Right ventricle myocardium inferior (tissue), 1 donor: ENCODE data around the gene RERE. TPM values are rescaled to one million over a fixed set of nuclear protein-coding genes. Genes with fewer than 3 reads are reported as not detected.

Experiments used
- ATAC-seq: fragments of 200-7000 bp; cut with Tn5 transposase; one replicate; pipeline ENCODE4 v1.9.1; 2020; ENCODE audit warnings: mild to moderate bottlenecking, moderate library complexity
- DNase-seq: peaks from one replicate; pipeline ENCODE4 v3.0.0; 2021; ENCODE audit errors: missing footprints
- intact Hi-C: fragments of 100-400 bp; cut with DNase I; formaldehyde crosslinking; loops from one replicate; pipeline ENCODE4 v1.11.0; 2022
- total RNA-seq: library from RNA; stranded (reverse); fragmentation: NEBNext Ultra II Directional; extraction: Animal tissue kit (Norgen Biotek cat#: 25700); gene quantifications from one replicate; pipeline ENCODE4 v1.2.1, GENCODE V29; 2021
- donor health status: DM: no; HTN: yes; CAD: no; lungs with severe emphysema.

Gene RERE
- total RNA-seq, 1 donor from 2014 or later: 133 TPM

DNA sequence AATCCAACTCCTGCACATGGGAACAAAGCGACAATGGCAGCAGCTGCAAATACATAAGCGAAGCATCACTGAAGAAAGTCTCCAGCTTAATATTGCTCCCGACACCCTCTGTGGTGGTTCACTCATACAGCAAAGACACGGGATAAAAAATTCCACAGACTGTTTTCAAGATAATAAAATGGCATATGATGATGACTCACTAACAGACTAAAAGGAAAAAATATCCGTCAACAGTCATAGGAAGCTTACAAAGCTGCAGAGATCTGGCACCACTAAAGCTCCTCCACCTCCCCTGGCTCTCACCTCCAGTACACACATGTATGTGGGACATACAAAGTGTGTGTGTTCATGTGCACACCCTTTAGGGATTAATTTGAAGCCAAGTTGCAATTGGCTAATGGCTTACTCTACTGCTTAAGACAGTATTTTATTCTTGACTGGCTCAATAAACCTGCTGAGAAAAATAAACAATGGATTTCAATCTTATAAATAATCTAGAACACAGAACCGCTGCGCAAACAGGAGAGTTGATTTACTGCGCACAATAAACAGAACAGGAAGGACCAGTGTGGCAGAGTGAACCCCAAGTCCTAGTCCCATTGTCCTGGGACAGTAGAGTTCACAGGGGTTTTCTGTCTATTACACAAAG, 405.1 kb downstream of the RERE start:
- intact Hi-C loops: no loop called here
- DNase-seq (no peak), ATAC-seq (peak; percentile 43)

DNA sequence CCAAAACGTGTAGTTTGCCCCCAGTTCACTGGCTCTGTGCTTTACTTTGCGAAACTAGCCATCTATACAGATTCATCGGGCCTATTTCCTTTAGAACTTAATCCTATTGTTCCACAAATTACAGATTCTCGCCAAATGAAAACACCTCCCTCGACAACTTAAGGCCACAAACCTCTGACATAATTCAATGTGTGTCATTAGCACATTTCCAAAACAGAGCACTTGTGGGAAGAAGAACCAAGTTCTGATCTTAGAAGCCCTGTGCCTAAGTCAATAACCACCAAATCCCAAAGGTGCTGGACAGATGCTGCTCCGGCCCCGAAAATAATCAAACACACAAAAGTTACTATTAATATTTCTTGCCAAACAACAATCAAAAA, 405.6 kb downstream of the RERE start:
- DNase-seq (no peak), ATAC-seq (no peak)
- intact Hi-C loops: no loop called here

DNA sequence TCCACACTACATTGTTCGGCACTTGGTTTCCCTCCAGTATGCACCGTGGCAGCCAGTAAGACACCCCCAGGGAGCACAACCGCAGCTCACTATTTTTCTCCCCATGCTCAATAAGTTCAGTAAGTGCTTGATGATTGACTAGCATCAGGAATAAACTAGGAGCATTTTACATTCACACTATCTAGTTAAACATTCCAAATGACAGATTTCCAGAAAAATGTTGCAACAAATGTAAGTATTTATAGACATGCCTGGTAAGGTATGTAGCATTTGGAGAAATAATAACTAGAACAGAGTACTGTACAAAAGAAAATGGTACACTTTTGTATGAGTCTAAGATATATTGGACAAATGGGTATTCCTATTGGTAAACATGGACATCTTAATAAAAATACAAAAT, 406.6 kb downstream of the RERE start:
- DNase-seq (no peak), ATAC-seq (no peak)
- intact Hi-C loops: no loop called here

DNA sequence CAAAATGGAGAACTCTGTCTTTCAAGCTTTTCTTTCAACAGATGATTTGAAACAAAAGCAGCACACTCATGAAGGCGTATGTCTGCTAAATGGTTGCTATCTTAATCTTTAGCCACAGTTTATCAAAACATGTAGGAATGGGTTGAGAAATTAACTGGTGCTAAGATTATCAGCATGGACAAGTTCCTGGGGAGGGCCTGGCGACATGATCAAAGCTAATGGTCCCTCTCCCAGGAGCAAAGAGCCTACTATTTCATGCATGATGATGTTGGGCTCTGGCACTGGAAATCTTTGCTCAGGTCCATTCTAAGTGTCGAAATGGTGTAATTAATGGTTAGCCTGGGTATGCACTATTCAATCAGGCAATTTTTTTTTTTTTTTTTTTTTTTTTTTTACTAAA, 407.8 kb downstream of the RERE start:
- intact Hi-C loops: loop anchor here (5.0 kb wide), 1 partner anchor 37 kb away; no protein-coding TSS in a partner anchor
- DNase-seq (no peak), ATAC-seq (no peak)

DNA sequence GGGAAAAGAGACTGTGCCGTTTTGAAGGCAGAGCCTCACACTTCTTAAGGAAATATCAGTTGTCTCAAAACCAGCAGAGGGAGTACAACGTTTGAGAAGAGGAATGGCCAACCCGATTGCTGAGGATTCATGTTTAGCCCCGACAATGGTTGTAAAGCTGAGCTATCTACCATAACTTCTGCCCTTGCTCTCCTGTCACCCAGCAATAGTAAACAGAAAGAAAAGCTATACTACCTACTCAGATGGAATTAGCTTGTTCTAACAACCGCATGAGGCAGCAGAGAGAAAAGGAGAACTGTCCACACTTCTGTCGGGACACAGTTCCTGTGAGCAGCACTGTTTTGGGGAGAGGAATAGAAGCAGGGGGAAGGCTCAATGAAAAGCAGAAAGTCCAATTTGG, 408.3 kb downstream of the RERE start:
- ATAC-seq (peak; percentile 59), DNase-seq (no peak)
- intact Hi-C loops: loop anchor here (5.0 kb wide), 1 partner anchor 37 kb away; no protein-coding TSS in a partner anchor

DNA sequence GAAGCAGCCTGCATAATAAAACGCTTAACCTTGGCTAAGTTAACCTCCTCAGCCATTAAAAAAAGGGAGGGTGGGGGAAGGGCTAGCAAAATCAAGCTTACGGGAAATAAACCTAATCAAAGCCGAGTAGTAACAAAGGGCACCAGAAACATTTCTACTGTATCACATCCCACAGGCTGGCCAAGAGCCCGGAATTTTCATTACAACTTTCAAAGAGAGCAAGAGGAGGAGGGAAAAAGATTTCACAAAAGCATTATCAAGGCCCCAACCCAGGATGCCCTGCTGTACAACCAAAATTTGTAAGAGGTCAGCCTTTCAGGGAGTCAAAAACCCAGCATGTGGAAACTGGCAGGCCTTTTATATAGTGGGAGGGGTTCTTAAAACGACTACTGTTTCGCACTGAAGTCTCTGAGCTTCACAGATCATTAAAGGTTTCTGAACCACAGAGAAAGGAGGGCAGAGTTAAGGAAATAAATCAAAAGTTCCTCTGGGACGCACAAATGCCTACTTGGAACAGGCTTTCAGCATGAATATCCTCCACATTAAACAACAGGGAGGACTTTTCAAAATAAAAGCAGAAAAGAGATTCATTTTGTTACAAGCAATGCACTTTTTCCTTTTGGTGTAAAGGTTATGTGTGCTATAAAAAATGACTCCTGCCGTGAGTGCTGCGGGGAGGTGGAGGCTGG, 409.1 kb downstream of the RERE start:
- ATAC-seq: peak; percentile 78
- intact Hi-C loops: loop anchor here (1.0 to 5.0 kb wide), 2 partner anchors 11 to 36 kb away; no protein-coding TSS in a partner anchor
- DNase-seq: no peak

DNA sequence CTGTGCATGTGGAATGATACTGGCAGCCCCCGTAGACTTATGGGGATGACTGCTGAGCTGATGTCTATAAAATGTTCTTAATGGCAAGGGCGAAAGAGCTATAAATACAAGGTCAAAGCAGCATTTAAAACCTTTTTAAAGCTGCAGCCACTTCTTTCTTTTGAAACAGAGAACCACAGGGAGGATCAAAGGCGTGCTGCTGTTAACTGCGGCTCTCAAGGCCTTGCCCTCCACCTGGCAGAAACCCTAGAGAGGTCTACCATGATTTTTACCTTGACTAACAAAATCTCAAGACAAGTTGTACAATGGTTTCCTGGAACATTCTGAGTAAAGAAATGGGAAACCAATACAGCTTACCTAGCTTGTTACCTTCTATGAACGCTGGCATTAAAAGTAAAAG, 409.8 kb downstream of the RERE start:
- ATAC-seq: no peak
- intact Hi-C loops: loop anchor here (1.0 to 5.0 kb wide), 2 partner anchors 10 to 35 kb away; no protein-coding TSS in a partner anchor
- DNase-seq: no peak

DNA sequence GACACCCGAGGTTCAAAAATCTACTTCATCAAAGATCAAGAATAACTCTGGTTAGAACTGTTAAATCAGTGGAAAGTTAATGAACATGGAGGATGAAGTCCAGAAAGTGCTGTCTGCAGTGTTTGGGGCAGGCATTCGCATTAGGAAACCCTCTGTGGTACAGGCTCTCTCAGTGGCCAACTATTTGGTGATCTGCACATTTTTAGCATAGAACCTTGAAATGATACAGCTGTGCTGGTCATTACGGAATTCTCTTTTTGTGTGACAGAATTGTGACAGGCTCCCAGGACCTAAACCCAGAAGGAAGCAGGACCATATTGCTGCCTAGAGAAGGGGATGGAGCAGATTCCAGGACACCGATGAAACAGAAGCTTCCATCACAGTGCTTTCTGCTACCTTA, 410.5 kb downstream of the RERE start:
- ATAC-seq: no peak
- no peak for DNase-seq
- intact Hi-C loops: loop anchor here (5.0 kb wide), 1 partner anchor 35 kb away; no protein-coding TSS in a partner anchor

DNA sequence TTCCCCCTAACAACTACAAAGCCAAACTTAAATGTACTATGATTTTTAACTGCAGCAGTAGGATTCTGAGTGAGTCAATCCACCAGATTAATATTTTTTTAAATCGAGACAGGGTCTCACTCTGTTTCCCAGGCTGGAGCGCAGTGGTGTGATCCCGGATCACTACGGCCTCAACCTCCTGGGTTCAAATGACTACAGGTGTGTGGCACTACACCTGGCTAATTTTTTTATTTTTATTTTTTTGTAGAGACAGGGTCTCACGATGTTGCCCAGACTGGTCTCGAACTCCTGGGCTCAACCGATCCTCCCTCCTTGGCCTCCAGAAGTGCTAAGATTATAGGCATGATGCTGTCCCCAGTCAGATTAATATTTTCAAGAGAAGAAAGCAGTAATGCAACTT, 411.4 kb downstream of the RERE start:
- ATAC-seq (no peak), DNase-seq (no peak)
- intact Hi-C loops: loop anchor here (5.0 kb wide), 1 partner anchor 34 kb away; no protein-coding TSS in a partner anchor

DNA sequence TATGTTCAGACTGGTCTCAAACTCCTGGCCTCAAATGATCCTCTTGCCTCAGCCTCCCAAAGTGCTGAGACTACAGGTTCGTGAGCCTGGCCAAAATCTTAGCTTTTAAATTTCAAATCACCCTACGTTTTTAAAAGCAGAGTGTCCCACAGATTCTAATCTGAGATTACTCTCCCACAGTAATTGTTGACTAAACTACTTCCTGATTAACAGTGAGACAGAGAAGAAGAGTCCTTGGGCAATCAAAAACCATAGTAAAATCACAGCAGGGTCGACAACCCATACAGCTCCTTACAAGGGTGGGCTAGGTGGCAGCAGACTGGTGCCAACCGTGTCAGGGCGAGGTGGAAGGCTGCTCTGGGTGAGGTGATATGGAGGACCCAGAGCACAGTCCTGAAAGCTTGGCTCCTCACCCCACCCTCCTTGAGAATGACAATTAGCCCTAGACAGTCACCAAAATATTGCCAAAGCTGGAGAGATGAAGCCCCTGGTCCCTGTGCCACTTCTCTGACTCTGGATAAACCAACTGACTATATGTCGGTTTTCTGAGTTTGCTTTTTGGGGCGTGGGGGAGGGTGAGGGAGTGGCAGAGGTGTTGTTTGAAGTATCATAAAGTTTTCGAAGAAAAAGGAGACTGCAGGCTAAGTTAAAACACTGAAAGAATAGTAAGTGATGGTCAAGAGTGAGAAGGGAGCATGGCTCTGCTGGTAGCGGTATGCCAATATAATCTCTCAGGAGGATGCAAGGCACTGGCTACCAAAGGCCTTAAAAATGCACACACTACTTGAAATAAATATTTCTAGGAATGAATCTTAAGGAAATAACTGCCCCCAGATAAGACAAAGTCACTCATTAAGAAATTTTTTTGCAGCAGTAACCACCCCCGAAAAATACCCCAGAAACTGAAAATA, 412.7 kb downstream of the RERE start:
- ATAC-seq (no peak), DNase-seq (no peak)
- intact Hi-C loops: loop anchor here (5.0 kb wide), 1 partner anchor 32 kb away; no protein-coding TSS in a partner anchor

DNA sequence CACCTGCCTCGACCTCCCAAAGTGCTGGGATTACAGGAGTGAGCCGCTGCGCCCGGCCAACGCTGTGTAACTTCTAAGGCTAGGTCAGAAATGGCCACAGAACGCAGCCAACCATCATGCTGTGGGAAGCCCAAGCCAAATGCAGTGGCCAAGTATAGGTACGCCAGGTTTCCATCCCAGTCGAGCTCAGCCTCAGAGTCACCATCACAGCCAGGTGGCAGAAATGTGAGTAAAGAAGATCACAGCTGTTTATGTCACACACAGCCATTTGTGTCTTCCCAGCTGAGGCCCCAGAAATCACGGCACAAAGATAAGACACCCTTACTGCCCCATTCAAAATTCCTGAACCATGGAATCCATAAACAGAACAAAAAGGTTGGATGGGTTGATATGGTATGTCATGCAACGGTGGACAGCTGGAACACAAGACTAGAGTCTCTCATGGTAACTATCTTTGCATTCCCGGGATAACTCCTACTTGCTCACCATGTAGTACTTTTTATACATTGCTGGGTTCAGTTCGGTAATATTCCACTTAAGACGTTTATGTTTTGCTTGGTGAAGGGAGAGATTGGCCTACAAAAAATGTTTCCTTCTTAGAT, 415.2 kb downstream of the RERE start:
- no peak for DNase-seq
- intact Hi-C loops: no loop called here
- ATAC-seq: peak; percentile 19

DNA sequence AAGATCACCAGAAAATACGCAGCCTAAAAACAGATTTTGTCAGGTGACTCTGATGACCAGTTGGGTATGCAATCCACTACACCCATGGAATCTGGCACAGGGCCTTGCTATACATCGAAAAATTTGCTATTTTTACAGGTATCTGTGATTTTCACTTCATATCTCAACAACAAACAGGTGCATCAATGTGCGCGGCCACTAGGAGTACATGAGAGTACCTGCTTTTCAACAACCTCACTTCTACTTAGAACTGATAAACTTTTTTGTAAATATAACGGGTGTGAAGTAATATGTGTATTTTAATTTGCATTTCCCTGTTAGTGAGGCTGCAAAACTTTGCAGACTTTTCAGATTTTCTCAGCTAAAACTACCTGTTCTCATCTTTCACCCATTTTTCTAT, 418.8 kb downstream of the RERE start:
- intact Hi-C loops: no loop called here
- DNase-seq: no peak

DNA sequence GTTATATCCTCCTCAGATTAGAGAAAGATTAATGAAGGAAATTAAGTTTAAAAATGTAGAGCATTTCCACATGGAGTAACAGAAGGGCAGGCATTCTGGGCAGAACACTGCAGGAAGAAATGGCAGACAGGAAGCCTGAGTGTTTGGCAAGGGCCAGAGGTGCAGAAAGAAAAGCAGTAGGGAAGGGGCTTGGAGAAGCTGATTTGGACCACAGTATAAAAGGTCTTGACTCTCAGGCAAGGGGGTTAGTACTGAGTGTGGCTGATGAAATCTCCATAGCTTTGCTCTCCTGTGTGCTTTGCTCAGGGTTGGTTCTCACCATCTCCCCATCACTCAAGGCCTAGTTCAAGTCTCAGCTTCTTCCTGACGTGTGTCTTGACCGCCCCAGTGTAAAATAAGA, 419.4 kb downstream of the RERE start:
- DNase-seq (no peak), ATAC-seq (no peak)
- intact Hi-C loops: no loop called here

More for the DNA sequence above, 418.8 kb downstream of the RERE start:
- no peak for ATAC-seq

DNA sequence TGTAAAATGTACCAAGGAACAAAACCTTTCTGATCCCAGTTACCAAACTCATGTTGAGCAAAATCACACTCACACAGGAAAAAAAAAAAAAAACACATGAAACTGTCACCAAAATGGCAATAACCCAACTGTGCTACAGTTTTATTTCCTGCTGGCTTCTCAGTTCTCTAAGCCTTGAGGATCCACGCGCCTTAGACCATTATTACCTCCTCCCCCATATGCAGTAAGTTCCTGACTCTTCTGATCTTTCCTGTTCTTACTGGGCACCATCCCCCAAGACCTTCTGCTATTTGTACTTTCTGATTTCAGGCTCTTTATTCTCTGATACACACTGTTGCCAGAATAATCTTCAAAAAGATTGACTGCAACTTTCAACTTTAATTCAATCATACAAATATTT, 419.9 kb downstream of the RERE start:
- intact Hi-C loops: loop anchor here (1.0 kb wide), 1 partner anchor 11 kb away; no protein-coding TSS in a partner anchor
- DNase-seq (no peak), ATAC-seq (no peak)

DNA sequence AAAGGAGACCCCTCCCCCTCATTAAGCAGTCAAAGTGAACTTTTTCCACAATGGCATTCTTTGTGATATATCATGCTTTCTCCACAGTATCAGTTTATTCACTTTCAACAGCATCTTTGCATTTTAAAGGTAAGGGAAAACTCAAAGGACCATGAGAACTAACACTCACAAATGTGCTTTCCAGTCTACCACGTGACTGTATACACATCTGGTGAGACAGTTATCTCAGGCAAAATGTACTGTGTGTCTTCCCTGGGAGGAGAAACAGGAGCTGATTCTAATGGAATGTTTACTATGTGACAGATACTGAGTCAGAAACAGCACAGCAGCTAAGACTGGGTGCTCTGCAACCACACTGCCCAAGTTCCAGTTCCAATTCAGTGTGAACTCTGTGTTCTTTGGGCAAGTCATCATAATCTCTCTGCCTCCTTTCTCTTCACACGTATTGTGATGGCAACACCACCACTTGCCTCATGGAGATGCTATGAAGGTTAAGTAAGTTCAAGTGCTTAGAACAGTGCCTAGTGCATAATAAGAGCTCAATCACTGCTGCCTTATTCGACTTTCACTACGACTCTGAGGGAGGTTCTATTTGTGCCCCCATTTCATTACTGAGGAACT, 420.5 kb downstream of the RERE start:
- intact Hi-C loops: loop anchor here (1.0 kb wide), 1 partner anchor 11 kb away; no protein-coding TSS in a partner anchor
- no peak for DNase-seq
- ATAC-seq: peak; percentile 92

DNA sequence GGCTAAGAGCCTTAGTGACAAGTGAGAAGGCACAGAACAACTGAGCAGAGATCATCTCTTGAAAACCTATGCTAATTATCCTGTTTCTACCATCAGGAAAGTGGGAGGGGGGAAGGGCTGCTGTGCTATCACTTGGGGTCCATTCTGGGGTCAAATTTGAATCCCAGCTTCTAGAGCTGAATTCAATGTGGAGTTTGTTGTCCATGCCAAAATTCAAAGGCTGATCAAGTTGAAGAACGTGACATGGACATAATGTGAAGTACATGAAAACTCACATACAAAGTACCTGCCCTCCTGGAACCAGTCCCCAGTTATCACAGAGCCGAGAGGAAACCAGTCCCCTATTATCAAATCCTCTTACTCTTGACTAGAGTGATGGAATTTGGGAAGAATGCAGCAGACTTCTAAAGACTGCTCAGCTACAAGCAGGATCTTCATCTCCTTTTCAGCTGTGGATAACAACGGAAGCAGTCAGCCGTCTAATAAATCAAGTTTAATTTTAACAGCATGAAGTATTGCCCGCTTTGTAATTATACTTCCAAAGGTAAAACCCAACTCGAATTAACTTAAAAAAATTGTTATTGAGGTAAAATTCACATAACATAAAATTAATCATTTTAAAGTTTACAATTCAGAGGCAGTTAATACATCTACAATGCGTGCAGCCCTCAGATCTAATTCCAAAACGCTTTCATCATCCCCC, 421.2 kb downstream of the RERE start:
- DNase-seq (no peak), ATAC-seq (peak; percentile 18)
- intact Hi-C loops: no loop called here

DNA sequence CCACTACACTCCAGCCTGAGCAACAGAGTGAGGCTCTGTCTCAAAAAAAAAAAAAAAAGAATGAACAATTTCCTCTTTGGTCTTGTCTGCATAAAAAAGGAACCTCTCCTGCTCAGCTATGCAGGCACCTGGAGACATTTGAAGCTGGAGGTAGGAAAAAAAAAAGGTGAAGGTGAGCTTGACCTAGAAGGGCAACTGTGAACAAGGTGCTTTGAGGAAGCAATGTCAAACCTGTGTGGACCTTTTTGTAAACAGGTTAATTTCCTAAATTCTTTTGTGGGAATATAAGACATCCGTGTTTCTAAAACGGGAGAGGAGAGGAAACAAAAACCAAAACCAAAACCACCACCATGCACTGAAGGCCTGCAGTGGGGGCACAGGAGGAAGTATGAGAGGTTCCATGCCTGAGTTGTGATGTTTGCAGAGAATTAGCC, 422.0 kb downstream of the RERE start:
- DNase-seq (no peak), ATAC-seq (no peak)
- intact Hi-C loops: no loop called here
